Esophagus muscularis mucosa (tissue), 4 donors: ENCODE data around the gene MYH11. TPM values are rescaled to one million over a fixed set of nuclear protein-coding genes. Genes with fewer than 3 reads are reported as not detected.

Source experiments
- DNase-seq: peaks from one replicate; pipeline ENCODE4 v3.0.0-alpha.2; 2017; ENCODE audit errors: extremely low spot score
- H3K27ac ChIP-seq, 4 donors: fragments of 200-600 bp; sonication (generic); replicated peaks in 1 of 4; 1 replicate in 3 of 4; 2 replicates in 1 of 4; pipeline ENCODE4 v1.5.1; 2016 to 2019; ENCODE audit warnings: mild to moderate bottlenecking in 1 of 4
- H3K27me3 ChIP-seq, 4 donors: fragments of 200-600 bp; sonication (generic); one replicate each; pipeline versions ENCODE4 v1.5.1 to v1.6.0; 2016 to 2019
- H3K36me3 ChIP-seq, 4 donors: fragments of 200-600 bp; sonication (generic); one replicate each; pipeline ENCODE4 v1.5.1; 2016 to 2019
- H3K4me1 ChIP-seq, 4 donors: fragments of 200-600 bp; sonication (generic); one replicate each; pipeline ENCODE4 v1.5.1; 2016 to 2019
- H3K4me3 ChIP-seq, 4 donors: fragments of 200-600 bp; sonication (generic); 1 replicate in 2 of 4; 2 replicates in 2 of 4; pipeline ENCODE4 v1.5.1; 2016 to 2019; ENCODE audit warnings: mild to moderate bottlenecking in 4 of 4, moderate library complexity in 1 of 4
- H3K9me3 ChIP-seq, 4 donors: fragments of 200-600 bp; sonication (generic); 1 replicate in 3 of 4; 2 replicates in 1 of 4; pipeline ENCODE4 v1.5.1; 2016 to 2019
- CTCF ChIP-seq, 3 experiments: fragments of 200-600 bp in 2 of 3; fragments of 450-650 bp in 1 of 3; sonication (generic) in 2 of 3; IDR thresholded peaks; one replicate each; pipeline ENCODE4 v1.5.1; 2017 to 2019; ENCODE audit warnings: antibody characterized with exemption in 3 of 3, mild to moderate bottlenecking in 2 of 3, moderate library complexity in 1 of 3
- EP300 ChIP-seq: sonication (generic); formaldehyde crosslinking; IDR thresholded peaks from one replicate; pipeline ENCODE4 v1.6.1; 2017; ENCODE audit warnings: antibody characterized with exemption
- POLR2A ChIP-seq: fragments of 450-650 bp; IDR thresholded peaks from one replicate; pipeline ENCODE4 v1.6.1; 2017; ENCODE audit warnings: antibody characterized with exemption, moderate library complexity, mild to moderate bottlenecking, low read depth
- POLR2AphosphoS5 ChIP-seq, 2 donors: sonication (generic); formaldehyde crosslinking; IDR thresholded peaks; one replicate each; pipeline ENCODE4 v1.6.1; 2017; ENCODE audit warnings: antibody characterized with exemption in 2 of 2
- whole genome bisulfite sequencing: methylation state at CpG from one replicate; pipeline ENCODE4 v1.1.5; 2018; 5-methylcytosine and 5-hydroxymethylcytosine counted together
- intact Hi-C: fragments of 100-400 bp; cut with DNase I; formaldehyde crosslinking; loops from one replicate; pipeline ENCODE4 v1.15.1; 2023
- total RNA-seq, 4 donors: library from RNA; depleted of rRNA; stranded (reverse); fragments of >200 nt; gene quantifications; one replicate each; pipeline versions ENCODE4 v1.1.0 to v1.2.1, GENCODE V29; 2016

Gene MYH11
- total RNA-seq, 4 donors from 2014 or later: 9,583 to 20,476 (median 14,208) TPM

GRCh38 chr16:15741207-15741871 lies 115.5 kb downstream of the MYH11 start:
- peak overlapping the region; percentile 32 to 67 (median 52) for H3K27ac ChIP-seq
- no peak for DNase-seq
- H3K9me3 ChIP-seq: no peaks in the 10 kb centered on the region
- no peak overlapping the region for H3K4me3 ChIP-seq
- H3K27me3 ChIP-seq: no peaks in the 10 kb centered on the region
- H3K4me1 ChIP-seq: peaks cover 0 to 89% (median 57%) of the 10 kb centered on the region in 4 donors
- peaks cover 16 to 100% (median 94%) of the 10 kb centered on the region in 4 donors for H3K36me3 ChIP-seq
- intact Hi-C loops: no loop called here
- WGBS: 95% methylated on average over 10 of the region's 13 CpGs
- TF ChIP-seq POLR2AphosphoS5 (IDR thresholded peaks at IDR 0.05): peak in 1 of 2 donors; percentile 54
- no peak for TF ChIP-seq CTCF (IDR thresholded peaks at IDR 0.05)

GRCh38 chr16:15739950-15740349 lies 116.9 kb downstream of the MYH11 start:
- Histone ChIP-seq H3K36me3 (peaks cover 28 to 100% (median 98%) of the 10 kb centered on the region in 4 donors), H3K4me3 (no peak overlapping the region), H3K9me3 (no peaks in the 10 kb centered on the region), H3K27me3 (no peaks in the 10 kb centered on the region), H3K4me1 (peaks cover 0 to 92% (median 56%) of the 10 kb centered on the region in 4 donors), H3K27ac (peak overlapping the region; percentile 32 to 67 (median 52))
- no peak for DNase-seq
- 65% methylated on average over 6 of the region's 6 CpGs for WGBS
- TF ChIP-seq POLR2AphosphoS5 (IDR thresholded peaks at IDR 0.05): peak in 1 of 2 donors; percentile 2
- no peak for TF ChIP-seq POLR2A
- intact Hi-C loops: no loop called here

GRCh38 chr16:15739464-15739863 lies 117.4 kb downstream of the MYH11 start:
- Histone ChIP-seq H3K4me1 (peaks cover 0 to 90% (median 51%) of the 10 kb centered on the region in 4 donors), H3K27ac (peak overlapping the region; percentile 32 to 67 (median 52)), H3K9me3 (no peaks in the 10 kb centered on the region), H3K27me3 (no peaks in the 10 kb centered on the region), H3K36me3 (peaks cover 28 to 100% (median 100%) of the 10 kb centered on the region in 4 donors), H3K4me3 (no peak overlapping the region)
- DNase-seq: no peak
- intact Hi-C loops: no loop called here
- WGBS: 80% methylated on average over 2 of the region's 2 CpGs
- peak in 1 of 2 donors; percentile 6 for TF ChIP-seq POLR2AphosphoS5 (IDR thresholded peaks at IDR 0.05)
- no peak for TF ChIP-seq EP300

GRCh38 chr16:15737140-15737644 lies 119.6 kb downstream of the MYH11 start:
- Histone ChIP-seq H3K27me3 (no peaks in the 10 kb centered on the region), H3K4me3 (no peak overlapping the region), H3K9me3 (no peaks in the 10 kb centered on the region), H3K4me1 (peaks cover 0 to 89% (median 53%) of the 10 kb centered on the region in 4 donors), H3K27ac (peak overlapping the region in 3 of 4 donors; percentile 39 to 60 (median 51)), H3K36me3 (peaks cover 19 to 100% (median 99%) of the 10 kb centered on the region in 4 donors)
- intact Hi-C loops: no loop called here
- no peak for DNase-seq
- 72% methylated on average over 18 of the region's 18 CpGs for WGBS
- TF ChIP-seq CTCF (IDR thresholded peaks at IDR 0.05): no peak
- TF ChIP-seq POLR2A: no peak
- TF ChIP-seq POLR2AphosphoS5 (IDR thresholded peaks at IDR 0.05): peak; percentile 29 to 76
- TF ChIP-seq EP300: no peak

- intact Hi-C loops: no loop called here
- no peaks in the 10 kb centered on the region for H3K27me3 ChIP-seq
- TF ChIP-seq CTCF (IDR thresholded peaks at IDR 0.05) (no peak), POLR2AphosphoS5 (IDR thresholded peaks at IDR 0.05) (no peak), POLR2A (no peak), EP300 (no peak)
- 61% methylated on average over 7 of the region's 7 CpGs for WGBS
- H3K36me3 ChIP-seq: peaks cover 18 to 100% (median 99%) of the 10 kb centered on the region in 4 donors
- no peak overlapping the region for H3K4me3 ChIP-seq
- H3K4me1 ChIP-seq: peaks cover 0 to 88% (median 52%) of the 10 kb centered on the region in 4 donors
- no peak for DNase-seq
- peak overlapping the region; percentile 1 to 60 (median 45) for H3K27ac ChIP-seq
- no peaks in the 10 kb centered on the region for H3K9me3 ChIP-seq
Measured at GRCh38 chr16:15736529-15736928, 120.3 kb downstream of the MYH11 start.
